SK-N-MC (cell line): ENCODE measurements around the gene ZNF687.

Experiments used
- DNase-seq: peaks from one replicate; pipeline ENCODE4 v3.0.0-alpha.2; 2011; ENCODE audit warnings: low read depth, low spot score
- H3K27ac ChIP-seq: fragments of 200-600 bp; sonication (generic); 2 replicates; pipeline ENCODE4 v1.5.1; 2016; ENCODE audit warnings: mixed run types
- H3K36me3 ChIP-seq: fragments of 200-600 bp; sonication (generic); 2 replicates; pipeline ENCODE4 v1.6.1; 2017; ENCODE audit warnings: antibody characterized with exemption, low read length, mixed read lengths; ENCODE audit not compliant: insufficient read depth
- H3K4me3 ChIP-seq: fragments of 200-600 bp; sonication (generic); 2 replicates; pipeline ENCODE4 v1.5.1; 2016
- H3K9ac ChIP-seq: fragments of 200-600 bp; sonication (generic); 2 replicates; pipeline ENCODE4 v1.8.0; 2017; ENCODE audit warnings: mixed run types, mixed read lengths; ENCODE audit not compliant: insufficient read length
- H3K9me3 ChIP-seq: fragments of 200-600 bp; sonication (generic); 2 replicates; pipeline ENCODE4 v1.6.1; 2017; ENCODE audit warnings: low read depth, mild to moderate bottlenecking, antibody characterized with exemption, low read length, moderate library complexity, mixed read lengths
- EZH2 ChIP-seq: fragments of 200-600 bp; sonication (generic); IDR thresholded peaks from one replicate; pipeline ENCODE4 v1.6.1; 2017; ENCODE audit warnings: antibody characterized with exemption
- FOXP2 ChIP-seq: optimal IDR thresholded peaks from 2 replicates; pipeline ENCODE3; 2011; ENCODE audit warnings: mild to moderate bottlenecking, moderate library complexity; ENCODE audit not compliant: insufficient read depth; ENCODE audit errors: extremely low read length, control extremely low read depth
- POLR2AphosphoS5 ChIP-seq: IDR thresholded peaks from 2 replicates; pipeline ENCODE4 v1.6.1; 2012; ENCODE audit warnings: mild to moderate bottlenecking, low read depth, low read length, borderline replicate concordance

The ZNF687 gene

DNA sequence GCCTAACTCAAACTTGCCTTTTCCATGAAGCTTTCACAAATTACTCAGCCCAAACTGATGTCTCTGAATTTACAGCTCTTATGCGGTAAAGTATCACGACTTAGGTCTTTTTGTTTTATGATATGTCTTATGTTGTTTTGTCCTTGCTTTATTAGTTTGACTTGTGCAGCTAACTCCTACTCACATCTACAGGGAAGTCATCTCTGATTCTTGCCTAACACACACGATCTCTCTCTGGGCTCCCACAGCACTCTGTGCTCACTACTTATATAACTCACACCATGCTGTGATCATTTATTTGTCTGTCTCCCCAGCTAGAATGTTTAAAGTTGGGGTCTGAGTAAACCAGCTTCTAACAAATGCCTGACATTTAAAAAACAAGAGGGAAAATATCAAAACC lies 54.5 kb downstream of the ZNF687 start:
- Histone ChIP-seq H3K4me3 (no peak overlapping the region), H3K9ac (no peak overlapping the region), H3K27ac (no peak overlapping the region), H3K9me3 (no peaks in the 10 kb centered on the region), H3K36me3 (no peaks in the 10 kb centered on the region)
- DNase-seq = no peak
- TF ChIP-seq FOXP2 (no peak), POLR2AphosphoS5 (no peak), EZH2 (no peak)

DNA sequence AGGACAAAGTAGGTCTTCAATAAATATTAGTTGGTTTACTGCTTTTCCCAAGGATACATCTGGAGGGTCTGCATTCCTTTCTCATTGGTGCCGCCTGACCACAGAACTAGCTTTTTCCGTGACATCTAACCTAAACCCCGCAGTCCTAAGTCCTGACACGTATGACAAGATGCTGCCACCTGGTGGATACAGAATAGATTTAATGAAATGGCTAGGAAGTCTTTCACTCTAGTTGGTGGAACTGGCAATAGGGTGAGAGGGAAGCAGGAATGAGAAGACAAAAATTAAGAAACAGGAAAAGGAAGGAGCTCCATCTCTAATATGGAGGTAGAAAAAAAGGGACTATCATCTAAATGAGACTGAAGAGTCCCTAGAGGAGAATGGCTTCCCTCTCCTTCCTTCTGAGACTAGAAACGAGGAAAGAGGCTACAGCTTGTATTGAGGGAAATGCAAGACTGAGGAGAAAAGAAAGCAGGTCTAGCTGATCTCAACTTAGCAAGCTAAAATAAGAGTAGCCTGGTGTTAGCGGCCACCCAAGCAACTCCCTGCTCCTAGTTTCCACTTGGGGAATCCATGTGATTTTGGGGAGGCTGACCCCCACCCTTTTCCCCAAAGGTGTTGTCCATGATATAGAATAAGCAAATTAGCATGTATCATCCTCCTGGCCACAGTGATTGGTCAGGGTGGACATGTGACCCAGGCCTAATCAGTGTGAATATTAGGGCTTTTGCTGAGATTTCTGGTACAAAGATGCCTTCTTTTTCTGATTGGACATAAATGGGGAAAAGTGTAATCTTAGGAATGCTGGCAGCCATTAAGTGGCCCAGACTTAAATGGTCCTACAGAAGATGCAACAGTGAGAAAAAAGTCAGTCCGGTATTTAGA lies 59.0 kb downstream of the ZNF687 start:
- peak overlapping the region; percentile 17; the same call in 1 of the 2 replicates for H3K27ac ChIP-seq
- peaks cover 17% of the 10 kb centered on the region; the same call in 1 of the 2 replicates for H3K36me3 ChIP-seq
- H3K4me3 ChIP-seq = no peak overlapping the region
- TF ChIP-seq EZH2 (no peak), POLR2AphosphoS5 (no peak; the same call in 1 of the 2 replicates), FOXP2 (no peak)
- H3K9ac ChIP-seq = no peak overlapping the region
- no peak for DNase-seq
- no peaks in the 10 kb centered on the region for H3K9me3 ChIP-seq
